Thyroid gland (tissue), 4 donors: Measurements from ENCODE around the gene LRGUK. TPM values are rescaled to one million over a fixed set of nuclear protein-coding genes. Genes with fewer than 3 reads are reported as not detected.

Experiments
- DNase-seq, 2 donors: peaks; one replicate each; pipeline ENCODE4 v3.0.0-alpha.2; 2019
- H3K27ac ChIP-seq, 3 donors: fragments of 200-600 bp; sonication (generic); 1 replicate in 2 of 3; 2 replicates in 1 of 3; pipeline ENCODE4 v1.5.1; 2016 to 2019; ENCODE audit warnings: mild to moderate bottlenecking in 1 of 3, moderate library complexity in 1 of 3
- H3K27me3 ChIP-seq: fragments of 200-600 bp; sonication (generic); one replicate; pipeline ENCODE4 v1.5.1; 2019
- H3K36me3 ChIP-seq, 2 donors: fragments of 200-600 bp; sonication (generic); one replicate each; pipeline ENCODE4 v1.5.1; 2016 to 2019
- H3K4me1 ChIP-seq, 2 donors: fragments of 200-600 bp; sonication (generic); one replicate each; pipeline ENCODE4 v1.5.1; 2017 to 2019
- H3K4me3 ChIP-seq, 3 donors: fragments of 200-600 bp; sonication (generic); replicated peaks in 1 of 3; 1 replicate in 2 of 3; 2 replicates in 1 of 3; pipeline ENCODE4 v1.5.1; 2016; ENCODE audit warnings: mild to moderate bottlenecking in 1 of 3
- H3K9me3 ChIP-seq: fragments of 200-600 bp; sonication (generic); one replicate; pipeline ENCODE4 v1.5.1; 2017
- CTCF ChIP-seq, 6 experiments: fragments of 200-600 bp in 3 of 6; fragments of 450-650 bp in 3 of 6; sonication (generic) in 3 of 6; IDR thresholded peaks; one replicate each; pipeline ENCODE4 v1.5.1; 2016 to 2019; ENCODE audit warnings: antibody characterized with exemption in 6 of 6, mild to moderate bottlenecking in 2 of 6, inconsistent platforms in 1 of 6, moderate library complexity in 1 of 6
- POLR2A ChIP-seq, 2 donors: fragments of 450-650 bp; IDR thresholded peaks; one replicate each; pipeline ENCODE4 v1.6.1; 2017; ENCODE audit warnings: antibody characterized with exemption in 2 of 2, mild to moderate bottlenecking in 2 of 2, moderate library complexity in 1 of 2
- WGBS, 2 donors: methylation state at CpG; one replicate each; pipeline ENCODE4 v1.1.5; 2017; 5-methylcytosine and 5-hydroxymethylcytosine counted together
- intact Hi-C: fragments of 100-400 bp; cut with DNase I; formaldehyde crosslinking; loops from one replicate; pipeline ENCODE4 v1.15.1; 2023
- total RNA-seq, 4 donors: library from RNA; depleted of rRNA; stranded (reverse); fragments of >200 nt; gene quantifications; one replicate each; pipeline ENCODE4 v1.2.3, GENCODE V29; 2016

The LRGUK gene
- total RNA-seq, 4 donors from 2014 or later: 0.67 to 3.7 (median 2.7) TPM

GRCh38 chr7:134246347-134246746 lies 119.2 kb downstream of the LRGUK start:
- intact Hi-C loops: no loop called here
- 74 to 85% methylated on average over 3 of the region's 3 CpGs for WGBS, 2 donors
- no peak for TF ChIP-seq POLR2A (IDR thresholded peaks at IDR 0.05)

GRCh38 chr7:134246761-134247160 lies 119.6 kb downstream of the LRGUK start:
- H3K27me3 ChIP-seq: no peaks in the 10 kb centered on the region
- no peaks in the 10 kb centered on the region for H3K36me3 ChIP-seq
- no peak overlapping the region for H3K27ac ChIP-seq
- intact Hi-C loops: no loop called here
- WGBS, 2 donors: 92 to 94% methylated on average over 2 of the region's 2 CpGs
- H3K4me3 ChIP-seq: no peak overlapping the region
- no peak for DNase-seq
- H3K9me3 ChIP-seq: no peaks in the 10 kb centered on the region
- TF ChIP-seq POLR2A (IDR thresholded peaks at IDR 0.05) (no peak), CTCF (IDR thresholded peaks at IDR 0.05) (no peak)
- no peaks in the 10 kb centered on the region for H3K4me1 ChIP-seq

More at GRCh38 chr7:134246347-134246746, 119.2 kb downstream of the LRGUK start:
- Histone ChIP-seq H3K27me3 (no peaks in the 10 kb centered on the region), H3K4me3 (no peak overlapping the region), H3K27ac (no peak overlapping the region), H3K4me1 (no peaks in the 10 kb centered on the region), H3K9me3 (no peaks in the 10 kb centered on the region), H3K36me3 (no peaks in the 10 kb centered on the region)
- DNase-seq: no peak

- intact Hi-C loops: no loop called here
- Histone ChIP-seq H3K27me3 (no peaks in the 10 kb centered on the region), H3K4me1 (no peaks in the 10 kb centered on the region), H3K4me3 (no peak overlapping the region), H3K9me3 (no peaks in the 10 kb centered on the region), H3K27ac (no peak overlapping the region), H3K36me3 (no peaks in the 10 kb centered on the region)
- TF ChIP-seq POLR2A (IDR thresholded peaks at IDR 0.05) (no peak), CTCF (IDR thresholded peaks at IDR 0.05) (no peak)
- 82 to 86% methylated on average over 3 of the region's 3 CpGs for WGBS, 2 donors
- no peak for DNase-seq
Observed at GRCh38 chr7:134248196-134248595, 121.1 kb downstream of the LRGUK start.

GRCh38 chr7:134254311-134254710 lies 127.2 kb downstream of the LRGUK start:
- TF ChIP-seq POLR2A (IDR thresholded peaks at IDR 0.05): no peak
- TF ChIP-seq CTCF (IDR thresholded peaks at IDR 0.05): no peak
- 96 to 98% methylated on average over 3 of the region's 3 CpGs for WGBS, 2 donors
- H3K27ac ChIP-seq: no peak overlapping the region

GRCh38 chr7:134255814-134256213 lies 128.7 kb downstream of the LRGUK start:
- DNase-seq: no peak

More at GRCh38 chr7:134254311-134254710, 127.2 kb downstream of the LRGUK start:
- Histone ChIP-seq H3K4me3 (no peak overlapping the region), H3K4me1 (no peaks in the 10 kb centered on the region), H3K27me3 (no peaks in the 10 kb centered on the region), H3K9me3 (no peaks in the 10 kb centered on the region), H3K36me3 (no peaks in the 10 kb centered on the region)
- intact Hi-C loops: no loop called here
- DNase-seq: no peak

More at GRCh38 chr7:134255814-134256213, 128.7 kb downstream of the LRGUK start:
- Histone ChIP-seq H3K27me3 (no peaks in the 10 kb centered on the region), H3K4me3 (no peak overlapping the region), H3K36me3 (no peaks in the 10 kb centered on the region), H3K4me1 (no peaks in the 10 kb centered on the region), H3K27ac (no peak overlapping the region), H3K9me3 (no peaks in the 10 kb centered on the region)
- TF ChIP-seq CTCF (IDR thresholded peaks at IDR 0.05) (no peak), POLR2A (IDR thresholded peaks at IDR 0.05) (no peak)
- intact Hi-C loops: no loop called here
- WGBS, 2 donors: 87 to 90% methylated on average over 5 of the region's 5 CpGs
